ENCODE results near the gene PRR5L. TPM values are rescaled to one million over a fixed set of nuclear protein-coding genes. Genes with fewer than 3 reads are reported as not detected.
"Not testable (repeated sequence)": the region's sequence is repeated elsewhere in the genome, so short reads cannot be mapped to it uniquely, and the experiment has no call there.

The PRR5L gene
- total RNA-seq, 4 donors from 2014 or later: 2.2 to 10.9 (median 3.5) TPM

DNA sequence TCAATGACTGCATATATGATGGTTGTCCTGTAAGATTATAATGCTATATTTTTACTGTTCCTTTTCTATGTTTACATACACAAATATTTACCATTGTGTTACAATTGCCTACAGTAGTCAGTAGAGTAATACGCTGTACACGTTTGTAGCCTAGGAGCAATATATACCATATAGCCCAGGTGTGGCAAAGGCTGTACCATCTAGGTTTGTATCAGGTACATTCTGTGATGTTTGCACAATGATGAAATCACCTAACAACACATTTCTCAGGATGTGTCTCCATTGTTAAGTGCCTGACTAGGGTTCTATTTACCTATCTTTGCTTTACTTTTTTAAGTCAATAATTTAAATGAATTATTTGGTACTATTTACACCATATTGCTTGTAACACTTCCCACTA is 21.9 kb downstream of the PRR5L start:
- no peak for DNase-seq (ENCODE audit: low spot score in 2 of 2)
- 42% methylated on average over 2 of the region's 2 CpGs for WGBS
- Histone ChIP-seq H3K4me1 (no peaks in the 10 kb centered on the region), H3K27ac (no peak overlapping the region), H3K27me3 (peaks cover 5% of the 10 kb centered on the region), H3K36me3 (no peaks in the 10 kb centered on the region), H3K9me3 (no peaks in the 10 kb centered on the region), H3K4me3 (no peak overlapping the region)
- TF ChIP-seq, protein P1, sequence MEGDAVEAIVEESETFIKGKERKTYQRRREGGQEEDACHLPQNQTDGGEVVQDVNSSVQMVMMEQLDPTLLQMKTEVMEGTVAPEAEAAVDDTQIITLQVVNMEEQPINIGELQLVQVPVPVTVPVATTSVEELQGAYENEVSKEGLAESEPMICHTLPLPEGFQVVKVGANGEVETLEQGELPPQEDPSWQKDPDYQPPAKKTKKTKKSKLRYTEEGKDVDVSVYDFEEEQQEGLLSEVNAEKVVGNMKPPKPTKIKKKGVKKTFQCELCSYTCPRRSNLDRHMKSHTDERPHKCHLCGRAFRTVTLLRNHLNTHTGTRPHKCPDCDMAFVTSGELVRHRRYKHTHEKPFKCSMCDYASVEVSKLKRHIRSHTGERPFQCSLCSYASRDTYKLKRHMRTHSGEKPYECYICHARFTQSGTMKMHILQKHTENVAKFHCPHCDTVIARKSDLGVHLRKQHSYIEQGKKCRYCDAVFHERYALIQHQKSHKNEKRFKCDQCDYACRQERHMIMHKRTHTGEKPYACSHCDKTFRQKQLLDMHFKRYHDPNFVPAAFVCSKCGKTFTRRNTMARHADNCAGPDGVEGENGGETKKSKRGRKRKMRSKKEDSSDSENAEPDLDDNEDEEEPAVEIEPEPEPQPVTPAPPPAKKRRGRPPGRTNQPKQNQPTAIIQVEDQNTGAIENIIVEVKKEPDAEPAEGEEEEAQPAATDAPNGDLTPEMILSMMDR (IDR thresholded peaks at IDR 0.05): no peak
- TF ChIP-seq POLR2A (IDR thresholded peaks at IDR 0.05): no peak
- TF ChIP-seq EP300 (IDR thresholded peaks at IDR 0.05): no peak
- TF ChIP-seq POLR2AphosphoS5 (IDR thresholded peaks at IDR 0.05): no peak

DNA sequence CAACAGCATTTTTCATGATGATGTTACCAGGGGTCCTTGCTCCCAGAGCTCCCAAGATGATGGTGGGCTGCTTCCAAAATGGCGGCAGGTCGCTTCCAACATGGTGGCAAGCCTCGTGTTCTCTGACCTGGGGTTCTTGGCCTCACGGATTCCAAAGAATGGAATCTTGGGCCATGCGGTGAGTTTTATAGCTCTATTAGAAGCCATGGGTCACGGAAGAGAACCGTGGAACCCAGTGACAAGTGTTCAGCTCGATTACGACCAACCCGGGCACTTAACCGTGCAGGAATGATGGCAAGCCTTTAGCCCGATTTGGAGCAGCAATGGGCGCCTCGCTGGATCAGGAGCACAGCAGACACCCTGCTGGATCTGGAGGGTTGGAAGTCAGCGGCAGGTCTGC is 28.9 kb downstream of the PRR5L start:
- H3K27me3 ChIP-seq; H3K36me3 ChIP-seq; H3K27ac ChIP-seq; DNase-seq (ENCODE audit: low spot score in 2 of 2); H3K9me3 ChIP-seq; H3K4me3 ChIP-seq; H3K4me1 ChIP-seq: not testable (repeated sequence)
- 96% methylated on average over 15 of the region's 15 CpGs for WGBS

DNA sequence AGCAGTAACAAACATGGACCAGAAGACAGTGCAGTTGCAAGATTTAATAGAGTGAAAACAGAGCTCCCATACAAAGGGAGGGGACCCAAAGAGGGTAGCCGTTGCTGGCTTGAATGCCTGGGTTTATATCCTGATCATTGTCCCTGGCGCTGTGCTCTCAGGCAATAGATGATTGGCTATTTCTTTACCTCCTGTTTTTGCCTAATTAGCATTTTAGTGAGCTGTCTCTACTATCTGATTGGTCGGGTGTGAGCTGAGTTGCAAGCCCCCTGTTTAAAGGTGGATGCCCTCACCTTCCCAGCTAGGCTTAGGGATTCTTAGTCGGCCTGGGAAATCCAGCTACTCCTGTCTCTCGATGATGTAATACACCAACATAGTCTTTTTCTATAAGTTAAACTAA is 29.3 kb downstream of the PRR5L start:
- DNase-seq (ENCODE audit: low spot score in 2 of 2); H3K27me3 ChIP-seq; H3K36me3 ChIP-seq; H3K27ac ChIP-seq; H3K4me1 ChIP-seq; H3K4me3 ChIP-seq; H3K9me3 ChIP-seq: not testable (repeated sequence)
- WGBS: 90% methylated on average over 5 of the region's 5 CpGs

DNA sequence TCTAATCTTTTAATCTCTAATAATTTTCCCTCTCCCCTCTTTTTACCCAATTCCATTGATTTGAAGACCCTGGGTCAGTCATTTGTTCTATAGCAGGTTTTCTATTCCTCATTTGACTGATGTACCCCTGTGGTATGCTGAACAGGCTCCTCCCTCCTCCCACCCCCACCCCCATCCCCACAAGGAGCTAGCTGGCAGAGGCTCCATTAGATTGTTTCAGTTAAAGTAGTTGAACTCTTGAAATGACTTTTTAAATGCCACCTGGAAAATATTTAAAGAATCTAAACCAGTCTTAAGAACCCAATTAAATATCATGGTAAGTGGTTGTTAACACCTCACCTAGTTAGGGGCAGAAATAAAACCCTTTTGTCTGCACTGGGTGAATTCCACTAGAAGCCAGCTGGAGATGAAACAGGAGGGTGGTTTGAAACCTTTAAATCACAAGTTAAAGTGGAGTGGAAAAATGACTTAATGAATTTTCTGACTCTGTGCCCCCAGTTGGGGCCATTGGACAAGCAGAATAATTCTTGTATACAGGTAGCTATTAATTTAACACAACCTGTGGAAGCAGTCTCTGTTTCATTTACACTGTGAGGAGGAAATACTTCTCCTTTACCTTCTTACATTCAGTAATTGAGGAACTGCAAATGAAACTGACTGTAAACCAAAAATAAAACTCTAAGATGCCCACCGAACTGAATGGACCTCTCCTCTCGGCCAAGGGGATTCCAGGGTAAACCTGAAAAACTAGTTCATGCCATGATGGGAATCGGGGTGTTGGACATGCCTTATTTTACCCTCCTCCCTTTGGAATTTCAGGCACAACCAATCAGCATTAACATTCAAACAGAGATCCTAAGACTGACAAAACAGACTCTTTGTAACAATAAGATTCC is 30.7 kb downstream of the PRR5L start:
- H3K9me3 ChIP-seq: no peaks in the 10 kb centered on the region
- WGBS: 56% methylated on average over 3 of the region's 3 CpGs
- no peak overlapping the region for H3K4me3 ChIP-seq
- H3K27me3 ChIP-seq: no peaks in the 10 kb centered on the region
- TF ChIP-seq POLR2A (IDR thresholded peaks at IDR 0.05) (no peak), POLR2AphosphoS5 (IDR thresholded peaks at IDR 0.05) (no peak), EP300 (IDR thresholded peaks at IDR 0.05) (no peak)
- TF ChIP-seq, protein P1 (IDR thresholded peaks at IDR 0.05): no peak
- no peaks in the 10 kb centered on the region for H3K4me1 ChIP-seq
- H3K36me3 ChIP-seq: no peaks in the 10 kb centered on the region
- DNase-seq (ENCODE audit: low spot score in 2 of 2): no peak
- H3K27ac ChIP-seq: no peak overlapping the region

DNA sequence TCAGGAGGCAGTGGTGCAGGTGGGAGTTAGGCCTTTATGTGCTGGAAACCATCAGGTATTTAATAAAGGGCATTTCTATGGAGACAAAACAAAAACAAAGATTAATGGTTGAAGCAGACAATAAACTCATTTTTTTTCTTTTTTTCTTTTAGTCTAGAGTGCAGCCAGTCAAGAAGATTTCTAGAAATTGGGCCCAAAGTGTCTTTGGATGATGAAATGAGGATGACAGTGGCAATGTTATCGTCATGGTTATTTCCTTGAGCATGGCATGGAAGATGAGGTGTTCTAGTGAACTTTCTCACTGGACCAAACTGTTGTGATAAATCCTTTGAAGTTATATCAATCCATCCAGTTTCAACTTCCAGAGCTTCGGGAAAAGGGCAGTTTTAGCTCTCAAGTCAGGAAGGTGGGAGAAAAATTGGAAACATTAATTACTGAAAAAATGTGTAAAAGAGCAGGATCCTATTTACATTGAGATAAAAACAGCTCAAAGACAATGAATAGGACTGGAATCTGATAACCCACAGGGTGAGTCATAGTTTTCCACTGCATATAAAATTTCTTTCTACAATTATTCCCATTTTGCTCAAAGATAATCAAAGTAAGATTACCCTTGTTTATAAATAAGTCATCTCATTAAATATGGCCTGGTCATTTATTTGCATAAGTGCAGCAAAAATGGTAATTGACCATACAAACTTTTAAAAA is 33.0 kb downstream of the PRR5L start:
- Histone ChIP-seq H3K27ac (no peak overlapping the region), H3K27me3 (no peaks in the 10 kb centered on the region), H3K9me3 (no peaks in the 10 kb centered on the region), H3K4me1 (no peaks in the 10 kb centered on the region), H3K36me3 (no peaks in the 10 kb centered on the region), H3K4me3 (no peak overlapping the region)
- no peak for DNase-seq (ENCODE audit: low spot score in 2 of 2)
- TF ChIP-seq, protein P1 (IDR thresholded peaks at IDR 0.05): no peak
- 91% methylated on average over 2 of the region's 2 CpGs for WGBS

DNA sequence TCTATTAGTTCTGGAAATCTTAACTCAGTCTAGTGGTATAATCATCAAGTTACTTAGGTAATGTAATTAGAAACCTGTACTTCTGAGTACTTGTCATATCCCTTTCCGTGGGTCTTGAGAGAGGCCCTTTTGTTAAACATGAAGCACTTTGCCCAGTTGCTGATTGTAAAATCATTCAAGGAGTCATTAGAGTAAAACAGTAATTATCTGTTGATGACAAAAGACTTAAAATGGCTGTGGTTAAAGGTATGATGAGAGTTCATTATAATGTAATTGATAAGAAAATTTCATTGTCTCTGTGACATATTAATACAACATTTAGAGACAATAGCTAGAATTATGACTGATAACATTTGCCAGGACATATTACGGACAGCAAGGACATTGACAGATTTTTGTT is 34.3 kb downstream of the PRR5L start:
- DNase-seq (ENCODE audit: low spot score in 2 of 2): no peak
- no peaks in the 10 kb centered on the region for H3K27me3 ChIP-seq
- 91% methylated on average over 2 of the region's 2 CpGs for WGBS

More for the DNA sequence above, 34.3 kb downstream of the PRR5L start:
- no peak overlapping the region for H3K27ac ChIP-seq
- H3K4me1 ChIP-seq: no peaks in the 10 kb centered on the region
- no peaks in the 10 kb centered on the region for H3K9me3 ChIP-seq
- TF ChIP-seq, protein P1 (IDR thresholded peaks at IDR 0.05): no peak
- TF ChIP-seq POLR2A (IDR thresholded peaks at IDR 0.05) (no peak), EP300 (IDR thresholded peaks at IDR 0.05) (no peak), POLR2AphosphoS5 (IDR thresholded peaks at IDR 0.05) (no peak)
- no peaks in the 10 kb centered on the region for H3K36me3 ChIP-seq
- H3K4me3 ChIP-seq: no peak overlapping the region
